K562 (cell line): Measurements from ENCODE around the gene ADCY4. TPM values are rescaled to one million over a fixed set of nuclear protein-coding genes. Genes with fewer than 3 reads are reported as not detected.

Source experiments
- BHLHE40 ChIP-seq: IDR thresholded peaks from 2 replicates; pipeline ENCODE4 v1.6.1; 2011; ENCODE audit warnings: low read length, improper control_type of control experiment
- BRD9 ChIP-seq: fragments of 450-650 bp; IDR thresholded peaks from 2 replicates; pipeline ENCODE4 v1.6.1; 2018; ENCODE audit warnings: low read depth; ENCODE audit not compliant: partially characterized antibody
- CCAR2 ChIP-seq: fragments of 200-400 bp; formaldehyde crosslinking; IDR thresholded peaks from 2 replicates; pipeline ENCODE4 v1.6.1; 2017; ENCODE audit warnings: mild to moderate bottlenecking, low read depth, low read length
- CHD2 ChIP-seq: IDR thresholded peaks from 2 replicates; pipeline ENCODE4 v1.6.1; 2011; ENCODE audit warnings: low read depth, low read length
- CSDE1 ChIP-seq, 2 experiments: fragments of 450-650 bp; IDR thresholded peaks; 2 replicates each; pipeline ENCODE4 v1.6.1; 2016; ENCODE audit warnings: mild to moderate bottlenecking in 1 of 2
- CTBP1 ChIP-seq: fragments of 450-650 bp; IDR thresholded peaks from 2 replicates; pipeline ENCODE4 v1.6.1; 2016; ENCODE audit warnings: borderline replicate concordance
- CTCF ChIP-seq, 3 experiments: IDR thresholded peaks in 2 of 3; conservative IDR thresholded peaks in 1 of 3; 2 replicates each; pipeline ENCODE4 v1.5.1; 2011 to 2012; ENCODE audit warnings: low read length in 3 of 3, mild to moderate bottlenecking in 3 of 3, control low read depth in 2 of 3, improper control_type of control experiment in 1 of 3, inconsistent platforms in 1 of 3, low read depth in 1 of 3, mixed read lengths in 1 of 3, moderate library complexity in 1 of 3; ENCODE audit not compliant: insufficient read depth in 2 of 3
- CUX1 ChIP-seq: fragments of 200-800 bp; sonication (Bioruptor generic); IDR thresholded peaks from 2 replicates; pipeline ENCODE4 v1.6.1; 2016; ENCODE audit warnings: missing genetic modification characterization, missing compliant biosample characterization
- EZH2 ChIP-seq: IDR thresholded peaks from 2 replicates; pipeline ENCODE4 v1.6.1; 2012; ENCODE audit warnings: low read depth, mild to moderate bottlenecking, inconsistent platforms, low read length, borderline replicate concordance
- HNRNPH1 ChIP-seq: fragments of 200-400 bp; formaldehyde crosslinking; optimal IDR thresholded peaks from 2 replicates; pipeline ENCODE3; 2017; ENCODE audit warnings: low read depth, mild to moderate bottlenecking, low read length, moderate library complexity
- MAFF ChIP-seq: IDR thresholded peaks from 2 replicates; pipeline ENCODE4 v1.6.1; 2012; ENCODE audit warnings: low read length, improper control_type of control experiment
- NFATC3 ChIP-seq: fragments of 450-650 bp; IDR thresholded peaks from 2 replicates; pipeline ENCODE4 v1.6.1; 2017; ENCODE audit warnings: mild to moderate bottlenecking
- NONO ChIP-seq, 2 experiments: fragments of 200-400 bp in 1 of 2; fragments of 450-650 bp in 1 of 2; formaldehyde crosslinking in 1 of 2; IDR thresholded peaks; 2 replicates each; pipeline ENCODE4 v1.6.1; 2017; ENCODE audit warnings: low read depth in 2 of 2, mild to moderate bottlenecking in 2 of 2, moderate library complexity in 2 of 2, low read length in 1 of 2
- POLR2G ChIP-seq: fragments of 200-400 bp; formaldehyde crosslinking; IDR thresholded peaks from 2 replicates; pipeline ENCODE4 v1.6.1; 2017; ENCODE audit warnings: low read depth, mild to moderate bottlenecking, antibody characterized with exemption, low read length, moderate library complexity
- PTBP1 ChIP-seq: fragments of 200-400 bp; formaldehyde crosslinking; IDR thresholded peaks from 2 replicates; pipeline ENCODE4 v1.6.1; 2017; ENCODE audit warnings: low read depth, low read length
- SPI1 ChIP-seq: IDR thresholded peaks from 2 replicates; pipeline ENCODE4 v1.6.1; 2011; ENCODE audit warnings: low read depth, low read length, control low read depth, borderline replicate concordance
- TBL1XR1 ChIP-seq, 2 experiments: IDR thresholded peaks; 2 replicates each; pipeline ENCODE4 v1.6.1; 2012; ENCODE audit warnings: improper control_type of control experiment in 2 of 2, low read length in 2 of 2, mild to moderate bottlenecking in 1 of 2
- ZBTB1 ChIP-seq: sonication (generic); formaldehyde crosslinking; IDR thresholded peaks from 2 replicates; pipeline ENCODE4 v1.8.1; 2023; ENCODE audit warnings: missing genetic modification reagents, low read depth, mild to moderate bottlenecking, borderline replicate concordance
- ZNF140 ChIP-seq: fragments of 250-450 bp; sonication (Bioruptor Pico); IDR thresholded peaks from 2 replicates; pipeline ENCODE4 v1.8.0; 2021; ENCODE audit warnings: moderate library complexity, mild to moderate bottlenecking, inconsistent platforms
- ZNF354B ChIP-seq: fragments of 250-450 bp; sonication (Bioruptor Pico); IDR thresholded peaks from 2 replicates; pipeline ENCODE4 v1.4.0; 2020
- ZNF583 ChIP-seq: fragments of 250-450 bp; sonication (Bioruptor Pico); IDR thresholded peaks from 2 replicates; pipeline ENCODE4 v1.4.0; 2020
- ZNF696 ChIP-seq: fragments of 250-450 bp; sonication (Bioruptor Pico); conservative IDR thresholded peaks from 2 replicates; pipeline ENCODE4 v1.4.0; 2020; ENCODE audit warnings: mild to moderate bottlenecking, moderate library complexity
- ZNF764 ChIP-seq: fragments of 250-450 bp; sonication (Bioruptor Pico); IDR thresholded peaks from 2 replicates; pipeline ENCODE4 v1.4.0; 2020; ENCODE audit warnings: low read depth, mild to moderate bottlenecking, moderate library complexity
- ZSCAN32 ChIP-seq: fragments of 450-650 bp; formaldehyde crosslinking; IDR thresholded peaks from 2 replicates; pipeline ENCODE4 v1.4.0; 2020; ENCODE audit warnings: mild to moderate bottlenecking, moderate library complexity
- polyA plus RNA-seq, 8 experiments: library from polyadenylated mRNA; depleted of rRNA in 4 of 8; stranded (reverse) in 5 of 8; unstranded in 3 of 8; fragments of >200 nt; fragmentation: Nextera tagmentation in 2 of 8; fragmentation: Illumina TruSeq in 1 of 8; extraction: Ambion mirVana in 2 of 8; extraction: Trizol in 1 of 8; gene quantifications; 2 replicates each; pipeline versions ENCODE4 v1.2.1 to v1.2.3, GENCODE V29; 2011 to 2014; ENCODE audit warnings: inconsistent platforms in 1 of 8, missing spikeins in 1 of 8
- total RNA-seq, 7 experiments: library from RNA; depleted of rRNA in 6 of 7; stranded (reverse); fragments of >200 nt in 6 of 7; fragmentation: Illumina TruSeq in 2 of 7; extraction: Trizol in 2 of 7; gene quantifications; 2 replicates each; pipeline versions ENCODE4 v1.2.1 to v1.2.3, GENCODE V29; 2011 to 2021; ENCODE audit warnings: low replicate concordance in 1 of 7

Gene ADCY4
- total and polyA plus RNA-seq, 9 of the 15 experiments (the other 6 are each of a cell fraction or from before 2014, with no cell fraction given): 0.04 to 0.31 (median 0.15) TPM; not detected in 2

- 0 out of 2 replicates have a peak, but pooled peaks have one; percentile 7 for TF ChIP-seq MAFF
- TF ChIP-seq ZNF696 (CRISPR knock-in tag): no peak
- TF ChIP-seq ZNF764 (CRISPR knock-in tag): no peak
- no peak for TF ChIP-seq CSDE1 (IDR thresholded peaks at IDR 0.05)
- no peak for TF ChIP-seq BHLHE40
- TF ChIP-seq EZH2: no peak
- TF ChIP-seq ZNF140 (CRISPR knock-in tag): no peak
- TF ChIP-seq POLR2G: no peak
- no peak for TF ChIP-seq PTBP1
- TF ChIP-seq CTBP1: peak; percentile 54
- TF ChIP-seq SPI1: no peak
- TF ChIP-seq NFATC3: peak; percentile 92
- no peak for TF ChIP-seq CTCF (IDR thresholded peaks at IDR 0.05 in 2 of 3, conservative IDR thresholded peaks at IDR 0.05 in 1 of 3; ENCODE audit: insufficient read depth in 2 of 3, low read depth in 1 of 3, low read length in 3 of 3)
- TF ChIP-seq CCAR2: no peak
- no peak for TF ChIP-seq TBL1XR1 (IDR thresholded peaks at IDR 0.05; ENCODE audit: low read length in 2 of 2)
- TF ChIP-seq ZBTB1 (CRISPR knock-in tag): no peak
- TF ChIP-seq HNRNPH1: no peak
- TF ChIP-seq BRD9: no peak
- no peak for TF ChIP-seq ZNF354B (CRISPR knock-in tag)
- TF ChIP-seq NONO (IDR thresholded peaks at IDR 0.05; ENCODE audit: low read depth in 2 of 2, low read length in 1 of 2): no peak
- no peak for TF ChIP-seq ZNF583
- TF ChIP-seq CUX1 (CRISPR knock-in tag): no peak
- no peak for TF ChIP-seq ZSCAN32
- no peak for TF ChIP-seq CHD2
These were observed 17.5 kb downstream of the ADCY4 start (continued) for GRCh38 chr14:24317141-24317928.
